Measurements from ENCODE around the gene FAM241A. TPM values are rescaled to one million over a fixed set of nuclear protein-coding genes. Genes with fewer than 3 reads are reported as not detected.

The FAM241A gene
- total and polyA plus RNA-seq, 9 of the 15 experiments (the other 6 are each of a cell fraction or from before 2014, with no cell fraction given) = 2.3 to 8.5 (median 5.3) TPM

DNA sequence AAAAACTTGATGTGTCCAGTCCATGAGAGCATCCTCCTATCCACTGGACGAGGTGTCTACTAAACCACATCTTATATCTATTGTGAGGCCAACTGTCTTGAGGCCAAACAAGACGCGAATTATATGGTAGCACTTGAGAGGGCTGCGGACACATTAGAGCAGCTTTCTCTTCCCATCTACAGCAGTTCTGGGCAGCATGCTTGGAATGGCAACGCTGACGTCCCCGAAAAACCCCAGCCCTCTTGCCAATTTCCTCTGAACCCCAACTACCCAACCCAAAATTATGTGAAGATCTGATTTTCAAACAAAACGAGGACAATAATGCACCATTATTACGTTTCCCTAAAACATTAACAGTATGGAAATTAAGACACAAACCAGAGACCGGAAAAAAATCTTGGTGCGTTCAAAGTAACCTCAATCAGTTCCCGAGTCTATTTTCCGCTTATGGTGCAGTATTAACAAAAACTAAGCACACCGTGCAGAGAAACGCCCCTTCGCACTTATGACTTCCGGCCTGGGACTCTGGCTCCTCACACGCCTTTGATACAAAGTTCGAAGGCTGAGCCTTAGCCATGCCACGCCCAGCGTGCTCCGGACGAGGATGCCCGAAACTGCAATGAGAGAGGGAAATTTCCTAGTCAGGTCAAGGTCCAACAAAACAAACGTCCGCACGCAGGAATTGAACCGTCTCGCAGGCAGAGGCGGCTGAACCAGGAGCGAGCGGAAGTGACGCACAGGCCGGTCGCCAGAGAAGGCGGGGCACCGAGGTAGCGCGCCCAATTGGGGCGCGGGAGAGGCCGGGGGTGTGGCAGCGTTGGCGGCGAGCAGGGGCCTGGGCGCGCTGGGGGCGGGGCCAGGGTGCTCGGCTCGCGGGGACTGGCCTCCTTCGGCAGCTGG is 85.9 kb downstream of the FAM241A start (continued):
- TF ChIP-seq, protein P1, sequence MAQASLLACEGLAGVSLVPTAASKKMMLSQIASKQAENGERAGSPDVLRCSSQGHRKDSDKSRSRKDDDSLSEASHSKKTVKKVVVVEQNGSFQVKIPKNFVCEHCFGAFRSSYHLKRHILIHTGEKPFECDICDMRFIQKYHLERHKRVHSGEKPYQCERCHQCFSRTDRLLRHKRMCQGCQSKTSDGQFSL (CRISPR knock-in tag; IDR thresholded peaks at IDR 0.05) = no peak
- TF ChIP-seq, protein P1 (tag; IDR thresholded peaks at IDR 0.05) = no peak
- TF ChIP-seq ZNF3 (CRISPR knock-in tag; IDR thresholded peaks at IDR 0.05) (no peak), ZNF695 (CRISPR knock-in tag; IDR thresholded peaks at IDR 0.05) (no peak), SRSF1 (IDR thresholded peaks at IDR 0.05; ENCODE audit: low read depth, low read length) (no peak), NR2C1 (IDR thresholded peaks at IDR 0.05) (peak; percentile 95), NR2C1 (tag; IDR thresholded peaks at IDR 0.05) (peak; percentile 94), CCNT2 (IDR thresholded peaks at IDR 0.05; ENCODE audit: borderline replicate concordance, extremely low read depth, insufficient read length, low read depth, low read length) (peak; percentile 45), NR2C2 (CRISPR knock-in tag; IDR thresholded peaks at IDR 0.05) (peak; percentile 92), NR2C2 (tag; IDR thresholded peaks at IDR 0.05) (peak; percentile 98), ZNF121 (CRISPR knock-in tag; conservative IDR thresholded peaks at IDR 0.05) (no peak), GTF2F1 (IDR thresholded peaks at IDR 0.05; ENCODE audit: low read depth, low read length) (0 out of 2 replicates have a peak, but pooled peaks have one; percentile 11), C11orf30 (IDR thresholded peaks at IDR 0.05; ENCODE audit: low read depth) (peak; percentile 91), SP2 (IDR thresholded peaks at IDR 0.05; ENCODE audit: extremely low read depth, low read depth, low read length, poor library complexity, severe bottlenecking) (peak; percentile 35), PTRF (tag; IDR thresholded peaks at IDR 0.05) (no peak), FIP1L1 (IDR thresholded peaks at IDR 0.05; ENCODE audit: low read depth, low read length, poor library complexity, severe bottlenecking) (no peak), ZBTB7A (IDR thresholded peaks at IDR 0.05; ENCODE audit: borderline replicate concordance, control insufficient read depth, low read depth, low read length) (no peak), ASH1L (IDR thresholded peaks at IDR 0.05; ENCODE audit: borderline replicate concordance, low read depth, partially characterized antibody) (no peak), LEF1 (IDR thresholded peaks at IDR 0.05) (0 out of 2 replicates have a peak, but pooled peaks have one; percentile 20), SETDB1 (IDR thresholded peaks at IDR 0.05; ENCODE audit: low read length) (no peak)
- TF ChIP-seq, protein P2, sequence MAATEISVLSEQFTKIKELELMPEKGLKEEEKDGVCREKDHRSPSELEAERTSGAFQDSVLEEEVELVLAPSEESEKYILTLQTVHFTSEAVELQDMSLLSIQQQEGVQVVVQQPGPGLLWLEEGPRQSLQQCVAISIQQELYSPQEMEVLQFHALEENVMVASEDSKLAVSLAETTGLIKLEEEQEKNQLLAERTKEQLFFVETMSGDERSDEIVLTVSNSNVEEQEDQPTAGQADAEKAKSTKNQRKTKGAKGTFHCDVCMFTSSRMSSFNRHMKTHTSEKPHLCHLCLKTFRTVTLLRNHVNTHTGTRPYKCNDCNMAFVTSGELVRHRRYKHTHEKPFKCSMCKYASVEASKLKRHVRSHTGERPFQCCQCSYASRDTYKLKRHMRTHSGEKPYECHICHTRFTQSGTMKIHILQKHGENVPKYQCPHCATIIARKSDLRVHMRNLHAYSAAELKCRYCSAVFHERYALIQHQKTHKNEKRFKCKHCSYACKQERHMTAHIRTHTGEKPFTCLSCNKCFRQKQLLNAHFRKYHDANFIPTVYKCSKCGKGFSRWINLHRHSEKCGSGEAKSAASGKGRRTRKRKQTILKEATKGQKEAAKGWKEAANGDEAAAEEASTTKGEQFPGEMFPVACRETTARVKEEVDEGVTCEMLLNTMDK (IDR thresholded peaks at IDR 0.05; ENCODE audit: borderline replicate concordance, insufficient read depth, low read depth, low read length, poor library complexity, severe bottlenecking) = no peak
- TF ChIP-seq, protein P3, sequence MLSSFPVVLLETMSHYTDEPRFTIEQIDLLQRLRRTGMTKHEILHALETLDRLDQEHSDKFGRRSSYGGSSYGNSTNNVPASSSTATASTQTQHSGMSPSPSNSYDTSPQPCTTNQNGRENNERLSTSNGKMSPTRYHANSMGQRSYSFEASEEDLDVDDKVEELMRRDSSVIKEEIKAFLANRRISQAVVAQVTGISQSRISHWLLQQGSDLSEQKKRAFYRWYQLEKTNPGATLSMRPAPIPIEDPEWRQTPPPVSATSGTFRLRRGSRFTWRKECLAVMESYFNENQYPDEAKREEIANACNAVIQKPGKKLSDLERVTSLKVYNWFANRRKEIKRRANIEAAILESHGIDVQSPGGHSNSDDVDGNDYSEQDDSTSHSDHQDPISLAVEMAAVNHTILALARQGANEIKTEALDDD (IDR thresholded peaks at IDR 0.05) = 0 out of 2 replicates have a peak, but pooled peaks have one; percentile 38
- TF ChIP-seq, protein P4, sequence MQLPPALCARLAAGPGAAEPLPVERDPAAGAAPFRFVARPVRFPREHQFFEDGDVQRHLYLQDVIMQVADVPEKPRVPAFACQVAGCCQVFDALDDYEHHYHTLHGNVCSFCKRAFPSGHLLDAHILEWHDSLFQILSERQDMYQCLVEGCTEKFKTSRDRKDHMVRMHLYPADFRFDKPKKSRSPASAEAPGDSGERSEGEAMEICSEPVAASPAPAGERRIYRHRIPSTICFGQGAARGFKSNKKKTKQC (CRISPR knock-in tag; IDR thresholded peaks at IDR 0.05) = no peak

All from K562 (cell line).